NCI-H2227 (cell line): Measurements from ENCODE around the gene YTHDF1.
"Not testable (repeated sequence)": the region's sequence is repeated elsewhere in the genome, so short reads cannot be mapped to it uniquely, and the experiment has no call there.

Source experiments
- DNase-seq: peaks from one replicate; lab custom pipeline; 2025; ENCODE audit not compliant: unreplicated experiment; lab: John Stamatoyannopoulos, UW

Gene YTHDF1

DNA sequence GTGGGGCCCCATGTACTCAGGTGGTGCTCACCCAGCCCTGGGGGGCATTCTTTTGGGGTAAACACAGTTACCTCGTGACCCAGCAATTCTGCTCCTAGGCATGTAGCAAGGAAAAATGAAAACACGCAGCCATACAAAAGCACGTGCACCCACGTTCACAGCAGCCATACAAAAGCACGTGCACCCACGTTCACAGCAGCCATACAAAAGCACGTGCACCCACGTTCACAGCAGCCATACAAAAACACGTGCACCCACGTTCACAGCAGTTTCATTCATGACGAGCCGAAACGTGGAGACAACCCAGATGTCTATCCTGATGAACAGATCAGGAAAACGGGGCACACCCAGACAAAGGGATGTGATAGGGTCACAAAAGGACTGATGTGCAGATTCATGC lies 57.1 kb downstream of the YTHDF1 start:
- no peak for DNase-seq

DNA sequence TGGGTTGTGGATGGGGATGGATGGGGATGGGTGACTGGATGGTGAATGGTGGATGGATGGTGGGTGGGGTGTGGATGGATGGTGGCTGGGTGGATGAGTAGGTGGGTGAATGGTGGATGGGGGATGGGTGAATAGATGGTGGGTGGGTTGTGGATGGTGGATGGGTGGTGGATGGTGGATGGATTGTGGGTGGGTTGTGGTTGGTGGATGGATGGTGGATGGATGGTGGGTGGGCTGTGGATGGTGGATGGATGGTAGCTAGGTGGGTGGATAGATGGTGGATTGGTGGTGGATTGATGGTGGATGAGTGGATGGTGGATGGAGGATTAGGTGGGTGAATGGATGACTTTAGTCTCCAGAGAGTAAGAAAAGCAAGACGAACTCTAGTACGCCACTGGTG lies 57.6 kb downstream of the YTHDF1 start:
- no peak for DNase-seq

DNA sequence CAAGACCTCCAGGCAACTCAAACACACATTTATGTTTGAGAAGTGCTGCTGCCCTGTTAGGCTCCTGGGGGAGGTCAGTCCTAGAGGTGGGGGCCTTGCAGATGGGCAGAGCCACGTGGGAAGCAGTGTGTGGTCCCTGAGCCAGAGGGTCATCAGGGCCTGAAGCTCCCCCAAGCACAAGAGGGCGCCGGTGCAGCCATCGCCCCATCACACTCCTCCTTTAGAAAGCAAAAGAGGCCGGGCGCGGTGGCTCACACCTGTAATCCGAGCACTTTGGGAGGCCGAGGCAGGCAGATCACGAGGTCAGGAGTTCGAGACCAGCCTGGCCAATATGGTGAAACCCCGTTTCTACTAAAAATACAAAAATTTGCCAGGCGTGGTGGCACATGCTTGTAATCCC lies 58.5 kb downstream of the YTHDF1 start:
- DNase-seq: not testable (repeated sequence)

DNA sequence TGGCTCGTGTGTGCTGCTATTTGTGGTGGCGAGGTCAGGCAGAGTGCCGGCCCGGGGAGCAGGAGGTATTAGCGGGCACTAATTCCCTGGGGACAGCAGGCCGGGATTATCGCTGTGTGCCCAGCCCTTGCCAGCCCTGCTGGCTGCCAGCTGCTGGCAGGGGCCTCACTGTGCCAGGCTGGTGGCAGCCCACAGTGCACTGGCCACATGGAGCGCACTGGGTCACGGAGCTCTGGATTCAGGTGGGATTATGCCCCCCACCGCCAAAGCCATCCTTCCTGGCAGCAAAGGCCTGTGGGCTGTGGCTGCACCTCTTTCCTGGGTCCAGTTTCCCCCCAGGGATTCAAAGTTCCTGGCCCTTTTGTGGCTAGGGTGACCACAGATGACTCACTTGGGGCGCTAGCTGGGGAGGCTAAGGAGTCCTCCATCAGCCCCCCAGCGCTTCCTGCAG lies 59.7 kb downstream of the YTHDF1 start:
- DNase-seq: no peak

DNA sequence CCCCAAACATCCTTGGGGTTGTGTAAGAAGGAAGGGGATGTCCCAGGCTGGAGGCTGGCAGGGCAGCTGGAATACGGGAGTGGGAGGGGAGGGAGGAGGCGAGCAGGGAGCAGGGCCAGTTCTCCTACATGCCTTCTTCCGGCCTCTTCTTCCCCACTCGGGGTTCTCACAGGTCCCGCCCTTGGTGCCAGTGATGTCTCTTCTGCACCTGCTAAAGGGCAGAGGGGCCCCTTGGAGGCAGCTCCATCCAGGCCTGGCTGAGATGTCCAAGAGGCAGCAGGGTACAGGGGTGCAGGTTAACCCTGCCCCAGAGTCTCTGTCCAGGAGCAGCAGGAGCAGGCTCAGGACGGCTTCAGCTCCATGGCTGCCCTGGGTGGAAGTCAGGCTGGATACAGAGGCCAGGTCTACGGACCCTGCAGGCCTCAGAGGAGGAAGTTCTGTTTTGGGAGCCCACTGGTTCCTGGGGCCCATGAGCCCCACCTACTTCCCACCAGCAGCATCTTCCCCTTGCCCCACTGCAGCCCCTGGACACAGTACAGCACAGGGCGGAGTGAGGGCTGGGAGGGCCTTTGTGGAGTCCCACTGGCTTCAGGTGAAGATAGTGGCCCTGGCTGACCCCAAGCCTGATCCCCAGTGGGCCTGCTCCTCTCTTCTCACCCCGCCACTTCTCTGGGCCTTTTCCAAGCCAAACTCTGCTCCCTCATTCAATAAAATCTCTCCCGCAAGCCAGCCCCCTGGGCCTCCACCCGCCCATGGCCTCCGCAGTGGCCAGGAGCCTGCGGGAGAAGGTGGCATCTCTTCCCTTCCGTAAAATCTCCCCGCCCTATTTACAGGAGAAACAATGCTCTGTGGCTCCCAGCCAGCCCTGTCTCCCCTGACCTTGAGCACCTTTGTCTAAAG lies 60.4 kb downstream of the YTHDF1 start:
- no peak for DNase-seq

DNA sequence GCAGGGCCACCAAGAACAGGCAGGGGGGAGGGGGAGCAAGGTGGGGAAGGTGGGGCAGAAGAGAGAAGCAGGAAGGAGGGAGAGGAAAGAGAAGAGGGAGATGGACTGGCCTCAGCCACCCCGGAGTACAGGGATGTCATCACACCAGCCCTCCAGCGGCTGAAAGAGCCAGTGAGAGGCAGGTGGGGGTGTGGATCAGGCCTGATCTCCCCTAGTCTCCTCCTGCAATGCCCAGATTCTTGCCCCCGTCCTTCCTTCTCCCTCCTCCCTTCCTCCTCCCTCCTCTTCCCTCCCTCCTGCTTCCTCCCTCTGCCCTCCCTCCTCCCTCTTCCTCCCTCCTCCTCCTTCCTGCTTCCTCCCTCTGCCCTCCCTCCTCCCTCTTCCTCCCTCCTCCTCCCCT lies 61.5 kb downstream of the YTHDF1 start:
- DNase-seq: no peak

DNA sequence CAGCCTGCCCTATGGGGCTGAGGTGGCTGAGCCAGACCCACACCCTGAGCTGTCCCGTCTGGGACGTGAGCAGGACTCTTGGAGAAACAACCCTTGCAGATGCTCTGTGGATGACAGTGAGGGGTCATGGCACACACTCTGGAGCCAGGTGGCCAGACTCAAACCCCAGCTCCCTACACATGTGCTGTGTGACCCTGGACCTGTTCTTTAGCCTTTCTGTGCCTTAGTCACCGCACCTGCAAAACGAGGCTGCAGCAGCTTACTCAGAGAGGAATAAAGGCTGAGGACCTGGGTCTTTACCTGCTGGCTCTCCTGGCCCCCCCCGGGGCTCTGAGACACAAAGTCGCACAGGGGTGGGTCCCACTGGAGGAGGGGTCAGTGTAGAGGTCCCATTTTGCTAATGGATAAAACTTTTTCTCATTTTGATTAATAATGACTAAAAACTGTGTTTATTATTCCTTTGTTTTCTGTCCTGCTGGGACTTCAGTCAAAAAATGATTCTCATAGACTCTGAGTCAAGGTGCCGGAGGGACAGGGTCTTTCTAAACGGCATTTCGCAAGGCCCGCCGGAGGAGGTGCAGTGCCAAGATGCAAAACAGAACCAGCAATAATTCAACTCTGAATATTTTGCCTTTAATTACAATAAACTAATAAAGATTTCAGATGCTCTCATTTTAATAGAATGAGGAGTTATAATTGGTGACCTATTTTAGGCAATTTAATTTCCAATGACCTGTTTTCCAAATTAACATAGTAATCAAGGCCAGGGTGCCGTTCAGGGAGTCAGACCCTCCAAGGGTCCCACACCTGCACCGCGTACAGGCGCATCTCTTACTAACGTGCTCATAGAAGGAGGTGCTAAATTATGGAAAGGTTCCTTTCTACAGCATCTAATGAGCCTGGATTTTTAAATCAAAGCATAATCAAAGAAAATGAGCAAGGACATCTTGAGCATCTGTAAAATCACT lies 62.4 kb downstream of the YTHDF1 start:
- DNase-seq: no peak

DNA sequence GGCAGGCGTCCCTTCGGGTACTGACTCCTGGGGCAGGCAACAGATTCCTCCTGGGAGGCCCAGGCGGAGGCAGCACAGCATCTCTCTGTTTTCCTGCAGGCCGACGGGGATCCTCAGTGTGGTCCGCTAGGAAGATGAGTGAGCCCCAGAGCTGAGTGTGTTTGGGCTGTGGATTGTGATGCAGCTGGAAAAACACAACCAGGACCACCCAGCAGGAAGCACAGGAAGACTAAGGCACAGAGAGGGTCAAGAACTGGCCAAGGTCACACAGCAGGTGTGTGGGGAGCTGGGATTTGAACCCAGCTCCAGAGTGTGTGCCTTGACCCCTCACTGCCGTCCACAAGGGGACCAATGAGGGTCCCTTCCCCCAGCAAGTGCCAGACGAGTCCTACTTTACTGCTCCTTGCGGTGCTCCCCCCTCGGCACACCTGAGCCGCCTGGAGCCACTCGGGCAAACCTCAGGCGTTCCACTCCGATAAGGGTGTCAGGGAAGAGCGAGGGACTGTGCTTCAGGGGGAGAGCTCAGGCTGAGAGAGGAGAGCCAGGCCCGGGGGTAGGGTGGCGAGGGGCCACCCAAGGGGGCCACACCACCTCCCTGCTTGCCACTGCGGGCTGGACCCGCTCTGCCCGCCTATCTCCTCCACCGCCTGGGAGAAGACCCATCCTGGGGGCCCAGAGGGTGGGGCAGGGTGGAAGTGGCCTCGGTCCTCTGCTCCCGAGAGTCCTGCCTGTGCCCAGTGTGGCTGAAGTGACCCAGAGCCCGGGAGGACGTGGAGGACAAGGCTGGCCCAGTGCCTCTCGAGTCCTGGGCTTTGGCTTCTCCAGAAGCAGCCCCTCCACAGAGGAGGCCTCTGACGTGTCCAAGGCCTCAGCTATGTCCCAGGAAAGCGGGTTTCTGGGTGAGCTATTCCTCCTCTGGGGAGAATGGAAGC lies 63.3 kb downstream of the YTHDF1 start:
- DNase-seq: no peak

DNA sequence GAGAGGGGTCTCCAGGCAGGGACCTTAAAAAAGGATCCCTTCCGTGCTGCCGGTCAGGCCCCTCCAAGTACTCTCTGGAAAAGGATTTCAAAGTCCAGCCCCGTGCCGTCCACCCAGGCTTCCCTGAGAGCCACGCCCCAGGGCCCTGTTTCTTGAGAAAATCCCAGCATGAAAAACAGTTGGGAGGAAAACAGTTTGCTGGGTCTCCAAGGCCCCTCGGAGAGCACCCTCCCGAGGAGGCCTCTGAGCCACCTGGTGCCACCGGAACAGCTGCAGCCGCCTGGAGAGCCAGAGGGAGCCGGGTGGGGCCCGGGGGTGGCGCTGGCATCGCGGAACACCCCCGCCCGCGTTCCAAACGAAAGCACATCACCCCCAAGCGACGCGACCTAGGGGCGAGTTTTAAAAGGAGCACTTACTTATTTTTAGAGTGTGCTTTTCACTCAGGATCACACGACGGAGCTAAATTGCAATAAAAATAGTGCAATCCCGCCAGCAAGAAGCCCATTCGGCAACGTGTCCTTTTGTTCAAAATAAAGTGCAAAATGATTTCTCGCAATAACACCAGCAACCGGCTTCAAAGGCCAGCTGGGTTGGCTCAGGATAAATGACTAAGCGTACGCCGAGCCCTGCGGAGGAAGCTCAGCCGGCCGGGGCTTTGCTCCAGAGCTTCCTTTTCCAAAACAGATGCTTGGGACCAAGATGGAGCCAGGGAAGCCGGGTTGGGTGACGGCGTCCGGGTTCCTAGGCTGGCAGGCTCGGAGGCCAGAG lies 64.2 kb downstream of the YTHDF1 start:
- no peak for DNase-seq

DNA sequence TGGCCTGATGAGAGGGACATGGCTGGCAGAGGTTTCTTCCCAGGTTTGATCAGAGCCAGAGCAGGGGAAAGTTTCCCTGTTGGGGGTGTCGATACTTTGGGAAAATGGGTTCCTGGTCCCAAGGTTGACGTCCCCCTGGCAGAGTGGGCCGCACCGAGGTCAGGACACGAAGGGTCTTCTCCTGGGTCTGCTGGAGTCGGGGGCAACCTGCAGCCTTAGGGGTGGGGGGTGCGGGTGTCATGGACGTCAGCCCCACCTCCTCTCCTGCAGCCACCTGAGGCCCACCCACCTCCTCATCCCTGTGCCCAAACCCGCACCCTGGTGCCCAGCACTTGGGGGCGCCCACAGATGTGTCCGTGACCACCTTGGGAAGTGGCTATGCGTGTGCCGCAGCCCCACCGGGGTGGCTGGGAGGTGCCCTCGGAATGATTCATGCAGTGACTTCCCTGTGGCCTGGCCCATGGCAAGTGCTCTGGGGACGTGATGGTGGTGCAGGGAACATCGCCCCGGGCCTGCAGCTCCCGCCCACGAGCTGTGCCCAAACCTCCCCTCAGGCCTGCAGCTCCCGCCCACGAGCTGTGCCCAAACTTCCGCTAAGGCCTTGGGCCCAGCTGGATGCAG lies 64.9 kb downstream of the YTHDF1 start:
- no peak for DNase-seq

DNA sequence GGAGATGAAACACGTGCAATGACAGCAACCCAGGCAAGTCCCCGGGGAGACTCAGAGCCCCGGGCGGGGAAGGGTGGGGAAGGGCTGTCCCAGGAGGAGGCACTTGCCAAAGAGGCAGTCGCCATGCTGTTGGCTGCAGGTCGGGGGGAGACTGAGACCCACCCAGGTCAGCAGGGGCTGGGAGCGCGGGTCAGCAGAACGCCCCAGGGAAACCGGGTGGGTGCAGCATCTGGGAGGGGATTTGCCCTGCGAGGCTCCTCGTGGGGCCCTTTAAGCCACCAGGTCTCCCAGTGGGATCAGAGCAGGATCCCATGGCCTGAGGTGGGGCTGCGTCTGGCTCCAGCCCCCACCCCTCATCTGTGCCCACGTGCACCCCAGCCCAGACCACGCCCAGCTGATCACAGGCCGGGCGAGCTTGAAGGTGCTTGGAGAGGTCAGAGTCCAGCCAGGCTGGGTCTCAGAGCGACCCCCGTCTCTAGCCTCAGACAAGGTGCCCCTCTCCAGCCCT lies 65.5 kb downstream of the YTHDF1 start:
- no peak for DNase-seq

DNA sequence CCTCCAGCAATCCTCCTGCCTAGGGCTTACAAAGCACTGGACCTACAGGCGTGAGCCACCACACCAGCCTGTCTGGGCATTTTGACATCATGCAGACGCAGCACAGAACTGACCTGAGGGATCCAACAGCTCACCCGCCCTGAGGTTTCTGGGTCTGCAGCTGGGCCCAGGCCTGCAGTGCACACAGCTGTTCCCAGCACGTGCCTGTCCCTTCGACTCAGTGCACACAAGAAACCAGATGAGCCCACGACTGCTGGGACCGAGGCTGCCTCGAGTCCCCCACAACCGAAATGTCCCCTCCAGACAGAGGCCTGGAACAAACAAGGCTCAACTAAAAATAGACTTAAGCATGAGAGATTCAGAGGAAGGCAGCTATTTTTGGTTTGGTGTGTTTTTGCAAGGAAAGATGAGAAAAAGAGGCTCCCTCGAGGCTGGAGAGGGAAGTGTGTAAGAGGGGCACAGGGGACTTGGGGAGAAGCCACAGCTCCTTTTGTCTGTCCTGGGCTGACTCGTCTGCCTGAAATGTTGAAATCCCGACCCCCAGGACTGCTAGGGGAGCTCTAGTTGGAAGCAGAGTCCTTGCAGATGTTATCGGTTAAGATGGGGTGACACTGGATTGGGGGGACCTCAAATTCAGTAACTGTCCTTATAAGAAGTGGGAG lies 66.3 kb downstream of the YTHDF1 start:
- no peak for DNase-seq

DNA sequence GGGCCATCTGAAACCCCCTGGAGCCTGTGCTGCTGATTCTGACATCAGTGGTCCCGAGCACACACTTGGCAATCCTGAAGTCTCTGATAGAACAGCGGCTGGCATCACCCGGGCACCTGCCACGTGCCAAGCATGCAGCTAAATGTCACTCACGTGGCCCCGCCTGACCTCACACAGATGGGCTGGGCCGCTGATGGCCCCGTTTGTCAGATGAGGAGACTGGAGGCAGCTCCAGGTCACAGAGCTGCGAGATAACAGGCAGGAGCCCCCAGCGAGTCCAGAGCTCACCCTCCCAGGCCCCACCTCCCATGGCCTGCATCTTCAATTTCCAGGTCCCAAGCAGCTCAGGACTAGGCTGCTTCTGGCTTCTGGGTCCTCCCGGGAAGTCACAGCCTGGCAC lies 67.2 kb downstream of the YTHDF1 start:
- DNase-seq: no peak

DNA sequence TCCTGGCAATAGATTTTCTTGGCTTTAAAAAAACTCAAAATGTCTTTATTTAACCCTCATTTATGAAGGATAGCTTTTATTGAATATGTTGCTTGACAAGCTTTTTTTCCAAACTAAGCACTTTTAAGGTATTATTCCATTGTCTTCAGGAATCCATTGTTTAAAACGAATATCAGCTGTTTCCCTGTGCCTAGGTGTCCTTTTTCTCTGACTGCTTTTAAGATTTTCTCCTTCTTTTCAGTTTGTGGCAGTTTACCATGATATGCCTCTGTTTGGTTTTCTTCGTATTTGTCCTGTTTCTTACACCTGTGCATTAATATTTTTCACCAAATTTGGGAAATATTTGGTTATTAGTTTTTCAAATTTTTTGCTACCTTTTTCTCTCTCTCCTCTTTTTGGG lies 68.4 kb downstream of the YTHDF1 start:
- no peak for DNase-seq
